ENCODE measurements around the gene EEF1AKMT3. TPM values are rescaled to one million over a fixed set of nuclear protein-coding genes. Genes with fewer than 3 reads are reported as not detected.

Gene EEF1AKMT3
- total RNA-seq, 1 experiment from 2014 or later, result 3.2 TPM

DNA sequence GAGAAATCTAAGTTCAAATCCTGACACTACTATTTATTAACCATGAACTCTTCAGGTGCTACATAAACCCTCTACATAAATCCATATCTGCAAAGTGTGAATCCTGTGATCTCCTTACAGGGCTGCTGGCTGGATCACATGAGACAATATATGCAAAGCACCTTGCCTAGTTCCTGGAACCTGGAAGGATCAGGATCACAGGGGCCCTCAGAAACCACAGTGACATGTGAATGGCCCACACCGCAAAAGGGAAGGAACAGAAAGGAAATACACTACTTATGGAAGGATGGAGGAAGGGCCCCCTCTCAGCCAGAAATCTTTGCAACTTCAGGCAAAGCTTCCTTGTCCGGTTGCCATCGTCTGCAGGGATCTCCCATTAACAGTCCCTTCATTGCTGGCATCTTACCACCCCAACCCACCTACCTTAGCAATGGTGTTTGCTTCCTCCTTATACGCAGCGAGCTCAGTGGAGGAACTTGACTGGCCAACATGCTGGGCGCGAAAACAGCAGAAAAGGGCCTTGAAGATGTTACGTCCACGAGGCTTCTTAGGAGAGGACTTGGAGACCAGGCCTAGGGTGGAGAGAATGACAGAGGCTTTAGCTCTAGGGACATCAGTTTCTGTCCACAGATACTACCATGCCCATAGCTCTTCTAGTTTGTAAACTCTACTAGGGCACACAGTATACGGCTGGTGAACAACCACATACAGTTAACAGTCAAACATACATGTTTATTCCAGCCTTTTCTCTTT is 56.8 kb downstream of the EEF1AKMT3 start:
- peaks cover 46% of the 10 kb centered on the region for H3K36me3 ChIP-seq (replicated peaks; ENCODE audit: control insufficient read depth, insufficient read depth, low read length)
- H3K27me3 ChIP-seq (ENCODE audit: control insufficient read depth, insufficient read depth, low read length), result no peaks in the 10 kb centered on the region
- no peak for DNase-seq
- no peak overlapping the region for H3K4me3 ChIP-seq (ENCODE audit: insufficient read depth, low read depth, low read length)

DNA sequence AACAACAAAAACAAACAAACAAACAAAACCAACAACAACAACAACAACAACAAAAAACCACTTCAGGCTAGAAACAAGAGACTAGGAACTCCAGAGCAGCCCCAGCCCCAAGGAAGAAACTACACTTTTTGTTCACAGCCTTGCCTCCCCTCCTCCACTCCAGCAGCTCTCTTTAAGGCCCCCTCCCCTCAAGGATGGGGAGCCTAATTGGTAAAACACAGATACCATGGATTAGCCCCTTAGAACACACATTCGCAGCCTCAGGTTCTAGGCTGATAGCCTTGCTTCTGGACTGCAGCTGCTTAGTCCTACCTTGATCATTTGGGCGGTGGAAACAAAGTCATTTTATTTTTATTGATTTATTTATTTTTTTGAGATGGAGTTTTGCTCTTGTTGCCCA is 58.0 kb downstream of the EEF1AKMT3 start:
- no peaks in the 10 kb centered on the region for H3K27me3 ChIP-seq (ENCODE audit: control insufficient read depth, insufficient read depth, low read length)
- H3K36me3 ChIP-seq (replicated peaks; ENCODE audit: control insufficient read depth, insufficient read depth, low read length), result peaks cover 35% of the 10 kb centered on the region
- no peak for DNase-seq
- H3K4me3 ChIP-seq (ENCODE audit: insufficient read depth, low read depth, low read length), result no peak overlapping the region

Other genes starting within 250 kb of the EEF1AKMT3 start
- 3.8 and 4.2 TPM in 2 replicates for gene MBD6, start 249.8 kb upstream of the EEF1AKMT3 start, total RNA-seq (2014; rRNA removed; shearing (Covaris generic))
- 98.2 and 125 TPM in 2 replicates for gene DCTN2, start 225.4 kb upstream of the EEF1AKMT3 start, total RNA-seq (2014; rRNA removed; shearing (Covaris generic))
- 1.0 and 1.3 TPM in 2 replicates for gene KIF5A, start 222.6 kb upstream of the EEF1AKMT3 start, total RNA-seq (2014; rRNA removed; shearing (Covaris generic))
- 26.0 and 26.3 TPM in 2 replicates for gene PIP4K2C, start 181.4 kb upstream of the EEF1AKMT3 start, total RNA-seq (2014; rRNA removed; shearing (Covaris generic))
- 42.9 and 52.9 TPM in 2 replicates for gene DTX3, start 167.8 kb upstream of the EEF1AKMT3 start, total RNA-seq (2014; rRNA removed; shearing (Covaris generic))
- gene ARHGEF25, start 161.2 kb upstream of the EEF1AKMT3 start, total RNA-seq (2014; rRNA removed; shearing (Covaris generic)), result 8.7 and 19.8 TPM in 2 replicates
- gene B4GALNT1, start 139.4 kb upstream of the EEF1AKMT3 start, total RNA-seq (2014; rRNA removed; shearing (Covaris generic)), result 0.59 and 0.70 TPM in 2 replicates
- gene OS9, start 78.5 kb upstream of the EEF1AKMT3 start, total RNA-seq (2014; rRNA removed; shearing (Covaris generic)), result 65.5 and 74.1 TPM in 2 replicates
- 0.30 and 0.35 TPM in 2 replicates for gene AGAP2, start 33.9 kb upstream of the EEF1AKMT3 start, total RNA-seq (2014; rRNA removed; shearing (Covaris generic))
- 12.9 and 17.6 TPM in 2 replicates for gene TSPAN31, start 27.6 kb upstream of the EEF1AKMT3 start, total RNA-seq (2014; rRNA removed; shearing (Covaris generic))
- gene CDK4, start 20.3 kb upstream of the EEF1AKMT3 start, total RNA-seq (2014; rRNA removed; shearing (Covaris generic)), result 234 and 275 TPM in 2 replicates
- 1.9 and 4.3 TPM in 2 replicates for gene MARCHF9, start 17.5 kb upstream of the EEF1AKMT3 start, total RNA-seq (2014; rRNA removed; shearing (Covaris generic))
- 0.26 and 0.59 TPM in 2 replicates for gene CYP27B1, start 5.5 kb upstream of the EEF1AKMT3 start, total RNA-seq (2014; rRNA removed; shearing (Covaris generic))
- 7.1 and 13.8 TPM in 2 replicates for gene METTL1, start 509 bp upstream of the EEF1AKMT3 start, total RNA-seq (2014; rRNA removed; shearing (Covaris generic))
- 57.7 and 67.8 TPM in 2 replicates for gene TSFM, start 10.2 kb downstream of the EEF1AKMT3 start, total RNA-seq (2014; rRNA removed; shearing (Covaris generic))
- 0.38 TPM in 1 of 2 replicates, not detected in the other for gene AVIL, start 46.1 kb downstream of the EEF1AKMT3 start, total RNA-seq (2014; rRNA removed; shearing (Covaris generic))
- gene CTDSP2, start 74.1 kb downstream of the EEF1AKMT3 start, total RNA-seq (2014; rRNA removed; shearing (Covaris generic)), result 59.3 and 74.2 TPM in 2 replicates
- gene ATP23, start 169.0 kb downstream of the EEF1AKMT3 start, total RNA-seq (2014; rRNA removed; shearing (Covaris generic)), result 20.6 and 21.9 TPM in 2 replicates